HuH-7 (cell line): ENCODE data around the gene REG4.
"Not testable (repeated sequence)": the region's sequence is repeated elsewhere in the genome, so short reads cannot be mapped to it uniquely, and the experiment has no call there.

Experiments
- DNase-seq: peaks from one replicate; pipeline ENCODE4 v3.0.0; 2011; ENCODE audit warnings: low spot score

Gene REG4

GRCh38 chr1:119811387-119811786 is at the start of gene REG4:
REG4 (minus strand) TSS chr1:119811460; CDS start chr1:119808769, 2,691 bp downstream.
- no peak for DNase-seq

- DNase-seq: no peak
Observed at GRCh38 chr1:119859647-119860046, 48.4 kb upstream of the REG4 start.

- not testable (repeated sequence) for DNase-seq
Observed at GRCh38 chr1:119858556-119859214, 47.4 kb upstream of the REG4 start.

GRCh38 chr1:119858126-119858525 is 46.9 kb upstream of the REG4 start:
- no peak for DNase-seq

GRCh38 chr1:119853155-119853554 is 41.9 kb upstream of the REG4 start:
- DNase-seq: no peak

- not testable (repeated sequence) for DNase-seq
Observed at GRCh38 chr1:119844206-119844605, 32.9 kb upstream of the REG4 start.

GRCh38 chr1:119841306-119841705 is 30.0 kb upstream of the REG4 start:
- DNase-seq: no peak

- DNase-seq: no peak
Observed at GRCh38 chr1:119840745-119841144, 29.5 kb upstream of the REG4 start.

GRCh38 chr1:119838236-119838635 is 27.0 kb upstream of the REG4 start:
- no peak for DNase-seq

GRCh38 chr1:119834990-119835389 is 23.7 kb upstream of the REG4 start:
- DNase-seq: no peak

GRCh38 chr1:119831027-119831426 is 19.8 kb upstream of the REG4 start:
- DNase-seq: no peak

- DNase-seq: no peak
Observed at GRCh38 chr1:119829625-119830024, 18.4 kb upstream of the REG4 start.

- DNase-seq: not testable (repeated sequence)
Observed at GRCh38 chr1:119829006-119829405, 17.7 kb upstream of the REG4 start.

GRCh38 chr1:119828266-119828665 is 17.0 kb upstream of the REG4 start:
- no peak for DNase-seq

- DNase-seq: no peak
Observed at GRCh38 chr1:119827010-119827409, 15.8 kb upstream of the REG4 start.

GRCh38 chr1:119822406-119822805 is 11.1 kb upstream of the REG4 start:
- DNase-seq: no peak

- DNase-seq: no peak
Observed at GRCh38 chr1:119818181-119818580, 6.9 kb upstream of the REG4 start.

- DNase-seq: peak; percentile 36
Observed at GRCh38 chr1:119816407-119816806, 5.1 kb upstream of the REG4 start.

GRCh38 chr1:119815928-119816327 is 4.7 kb upstream of the REG4 start:
- no peak for DNase-seq

- DNase-seq: no peak
Observed at GRCh38 chr1:119815361-119815760, 4.1 kb upstream of the REG4 start.

- DNase-seq: no peak
Observed at GRCh38 chr1:119814288-119814687, 3.0 kb upstream of the REG4 start.

- DNase-seq: no peak
Observed at GRCh38 chr1:119811985-119812557, 811 bp upstream of the REG4 start.

GRCh38 chr1:119808972-119809550 is 2.2 kb downstream of the REG4 start:
- DNase-seq: peak; percentile 40

GRCh38 chr1:119808491-119808890 is 2.8 kb downstream of the REG4 start:
- DNase-seq: no peak
